GM23248 (cell line): ENCODE data around the gene PRLH.

Experiments
- EZH2 ChIP-seq: fragments of 200-600 bp; sonication (generic); IDR thresholded peaks from 2 replicates; pipeline ENCODE4 v1.6.1; 2018; ENCODE audit warnings: antibody characterized with exemption, mild to moderate bottlenecking; ENCODE audit not compliant: insufficient read depth, poor library complexity, severe bottlenecking
- EZH2phosphoT487 ChIP-seq: fragments of 200-600 bp; sonication (generic); IDR thresholded peaks from 2 replicates; pipeline ENCODE4 v1.6.1; 2018; ENCODE audit warnings: antibody characterized with exemption, moderate library complexity, mild to moderate bottlenecking, low read depth; ENCODE audit not compliant: insufficient read depth

DNA sequence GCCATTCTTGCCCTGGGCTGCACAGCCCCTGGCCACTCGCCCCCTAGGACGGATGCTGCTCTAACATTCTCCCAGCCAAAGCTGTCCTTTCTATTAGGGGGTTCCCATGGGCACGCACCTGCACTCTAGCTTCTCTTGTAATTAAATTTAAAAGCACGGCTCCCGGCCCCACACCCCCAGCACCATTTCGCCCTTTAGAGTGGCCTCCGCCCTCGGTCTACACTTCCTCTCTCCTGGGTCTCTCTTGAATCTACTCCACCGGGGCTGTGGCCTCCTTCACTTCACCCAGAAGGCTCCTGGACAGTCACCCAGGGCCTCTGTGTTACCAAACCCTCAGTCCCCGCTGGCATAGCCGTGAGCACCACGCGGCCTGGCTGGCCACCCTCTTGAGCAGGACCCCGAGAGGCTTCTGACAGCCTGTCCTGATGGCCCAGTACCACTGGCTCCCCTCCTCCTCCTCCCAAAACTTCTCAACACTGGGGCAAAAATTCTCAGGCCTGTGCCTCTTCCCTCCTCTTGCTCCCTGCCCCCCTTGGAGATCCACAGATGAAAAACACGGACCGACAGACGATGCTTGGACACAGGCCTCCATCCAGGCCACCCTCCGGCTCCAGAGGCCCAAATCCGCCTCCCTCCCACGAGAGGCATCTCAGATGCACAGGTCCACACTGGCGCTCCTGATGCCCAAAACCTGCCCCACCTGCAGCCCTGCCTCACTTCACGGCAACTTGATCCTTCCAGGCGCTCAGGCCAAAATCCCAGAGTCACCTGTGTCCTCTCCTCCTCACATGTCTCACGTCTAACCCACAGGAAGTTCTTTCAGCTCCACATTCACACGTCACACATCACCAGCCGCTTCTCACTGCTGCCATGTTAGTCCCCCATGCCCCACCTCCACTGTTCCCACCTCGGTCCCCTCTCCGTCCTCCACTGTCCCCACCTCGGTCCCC lies 31.1 kb downstream of the PRLH start:
- TF ChIP-seq EZH2 (no peak), EZH2phosphoT487 (no peak)
